Activated naive CD8-positive, alpha-beta T cell treated with anti-CD3 and anti-CD28 coated beads for 36 hours (primary cell): ENCODE data around the gene PPP2R2C. TPM values are rescaled to one million over a fixed set of nuclear protein-coding genes. Genes with fewer than 3 reads are reported as not detected.

Experiments
- DNase-seq: peaks from one replicate; pipeline ENCODE4 v3.0.0; 2021
- H3K27ac Mint-ChIP-seq: one replicate; pipeline ENCODE4 v1.8.0; 2022; ENCODE audit warnings: mild to moderate bottlenecking, moderate library complexity, mixed read lengths
- H3K27me3 Mint-ChIP-seq: one replicate; pipeline ENCODE4 v1.8.0; 2022; ENCODE audit warnings: mild to moderate bottlenecking, mixed read lengths
- H3K36me3 Mint-ChIP-seq: one replicate; pipeline ENCODE4 v1.8.0; 2021; ENCODE audit warnings: mild to moderate bottlenecking, mixed read lengths
- H3K4me1 Mint-ChIP-seq: one replicate; pipeline ENCODE4 v1.8.0; 2021; ENCODE audit warnings: mixed read lengths
- H3K4me3 Mint-ChIP-seq: one replicate; pipeline ENCODE4 v1.8.0; 2022; ENCODE audit warnings: mild to moderate bottlenecking, moderate library complexity, mixed read lengths
- H3K9me3 Mint-ChIP-seq: one replicate; pipeline ENCODE4 v1.8.0; 2022; ENCODE audit warnings: mixed read lengths
- total RNA-seq, 2 experiments: library from RNA; stranded (reverse); gene quantifications; one replicate each; pipeline ENCODE4 v1.2.3, GENCODE V29; 2021

The PPP2R2C gene
- total RNA-seq, 2 experiments from 2014 or later = not detected

DNA sequence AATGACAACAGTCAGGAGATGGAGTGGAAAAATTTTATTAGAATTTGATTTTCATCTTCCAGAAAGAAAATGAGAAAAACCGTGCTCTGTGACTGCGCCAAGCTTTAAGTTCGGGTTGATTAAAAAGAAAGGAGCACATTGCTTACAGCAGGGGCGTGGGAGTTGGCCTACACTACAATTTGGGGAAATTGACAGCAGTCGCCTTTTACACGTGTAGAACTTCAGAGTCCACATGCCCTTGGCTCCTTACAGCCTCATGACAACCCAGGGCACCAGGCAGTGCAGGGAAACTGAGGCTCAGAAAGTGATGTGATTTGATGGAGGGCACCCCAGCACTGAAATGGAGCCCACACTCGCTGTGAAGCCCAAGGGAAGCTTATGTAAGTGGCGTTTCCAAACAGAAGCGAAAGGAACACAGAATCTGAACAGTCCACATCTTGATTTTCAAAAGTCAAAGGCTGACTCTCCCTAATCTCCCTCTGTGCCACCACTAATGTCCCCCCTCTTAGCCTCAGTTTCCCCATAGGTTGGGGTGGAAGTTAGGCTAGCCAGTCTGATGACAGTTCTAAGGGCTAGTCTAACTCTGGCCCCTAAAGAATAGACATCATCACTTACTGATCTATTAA lies 5.5 kb downstream of the PPP2R2C start:
- H3K27ac Mint-ChIP-seq = no peak overlapping the region
- H3K9me3 Mint-ChIP-seq = no peaks in the 10 kb centered on the region
- DNase-seq = no peak
- H3K27me3 Mint-ChIP-seq = peaks cover 34% of the 10 kb centered on the region
- H3K36me3 Mint-ChIP-seq = no peaks in the 10 kb centered on the region
- H3K4me3 Mint-ChIP-seq = no peak overlapping the region
- H3K4me1 Mint-ChIP-seq = peaks cover 2% of the 10 kb centered on the region

DNA sequence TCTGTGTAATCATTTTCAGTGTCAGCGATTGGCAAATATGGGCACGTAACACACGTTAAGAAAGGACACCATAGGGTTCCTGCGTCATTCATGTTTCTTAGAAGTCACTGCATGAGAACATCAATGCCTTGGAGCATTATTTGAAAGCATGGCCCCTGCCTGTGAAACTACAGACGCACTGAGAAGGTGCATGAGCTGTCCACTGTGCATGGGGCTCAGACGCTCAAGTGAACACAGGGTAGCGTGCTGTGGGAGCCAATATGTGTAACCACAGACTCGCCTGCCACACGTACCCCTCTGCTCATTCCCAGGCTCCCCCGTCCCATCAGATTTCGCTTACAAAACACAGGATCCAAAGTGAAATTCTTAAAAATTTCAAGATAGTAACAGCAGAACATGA lies 6.5 kb downstream of the PPP2R2C start:
- DNase-seq = no peak
- Mint-ChIP-seq H3K4me3 (no peak overlapping the region), H3K27ac (no peak overlapping the region), H3K27me3 (peaks cover 42% of the 10 kb centered on the region), H3K4me1 (peaks cover 2% of the 10 kb centered on the region), H3K9me3 (no peaks in the 10 kb centered on the region), H3K36me3 (no peaks in the 10 kb centered on the region)

- peaks cover 41% of the 10 kb centered on the region for H3K27me3 Mint-ChIP-seq
- no peaks in the 10 kb centered on the region for H3K4me1 Mint-ChIP-seq
- no peak overlapping the region for H3K27ac Mint-ChIP-seq
- H3K36me3 Mint-ChIP-seq = no peaks in the 10 kb centered on the region
- no peaks in the 10 kb centered on the region for H3K9me3 Mint-ChIP-seq
- H3K4me3 Mint-ChIP-seq = no peak overlapping the region
- DNase-seq = no peak
Observed at GRCh38 chr4:6464842-6465588, 7.4 kb downstream of the PPP2R2C start.

- DNase-seq = no peak
- Mint-ChIP-seq H3K36me3 (no peaks in the 10 kb centered on the region), H3K27ac (no peak overlapping the region), H3K4me3 (no peak overlapping the region), H3K9me3 (peaks cover 6% of the 10 kb centered on the region), H3K27me3 (peaks cover 29% of the 10 kb centered on the region), H3K4me1 (no peaks in the 10 kb centered on the region)
Observed at GRCh38 chr4:6463311-6464289, 8.8 kb downstream of the PPP2R2C start.

GRCh38 chr4:6461301-6462165 lies 10.9 kb downstream of the PPP2R2C start:
- H3K4me1 Mint-ChIP-seq = no peaks in the 10 kb centered on the region
- no peak overlapping the region for H3K4me3 Mint-ChIP-seq
- H3K9me3 Mint-ChIP-seq = peaks cover 6% of the 10 kb centered on the region
- peaks cover 25% of the 10 kb centered on the region for H3K27me3 Mint-ChIP-seq
- DNase-seq = no peak
- no peaks in the 10 kb centered on the region for H3K36me3 Mint-ChIP-seq
- H3K27ac Mint-ChIP-seq = no peak overlapping the region

DNA sequence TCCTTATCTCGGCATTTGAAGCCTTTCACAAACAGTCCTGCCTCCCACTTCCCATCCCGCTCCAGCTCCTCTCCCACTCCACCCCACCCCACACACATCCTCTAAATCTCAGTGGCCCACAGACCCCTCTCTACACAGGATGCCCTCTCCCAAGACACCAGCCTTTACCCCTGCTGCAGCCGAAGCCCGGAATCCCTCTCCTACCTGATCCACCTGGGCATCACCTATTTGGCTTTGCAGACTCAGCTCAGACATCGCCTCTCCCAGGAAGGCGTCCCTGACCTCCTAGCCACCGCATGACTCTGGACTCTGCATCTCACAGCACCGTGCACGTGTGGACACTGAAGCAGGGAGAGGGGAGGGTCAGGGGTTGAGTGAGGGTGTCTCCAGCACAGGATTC lies 11.5 kb downstream of the PPP2R2C start:
- H3K27me3 Mint-ChIP-seq = peaks cover 25% of the 10 kb centered on the region
- H3K9me3 Mint-ChIP-seq = peaks cover 6% of the 10 kb centered on the region
- H3K4me1 Mint-ChIP-seq = no peaks in the 10 kb centered on the region
- no peaks in the 10 kb centered on the region for H3K36me3 Mint-ChIP-seq
- no peak for DNase-seq
- H3K27ac Mint-ChIP-seq = no peak overlapping the region
- H3K4me3 Mint-ChIP-seq = no peak overlapping the region

DNA sequence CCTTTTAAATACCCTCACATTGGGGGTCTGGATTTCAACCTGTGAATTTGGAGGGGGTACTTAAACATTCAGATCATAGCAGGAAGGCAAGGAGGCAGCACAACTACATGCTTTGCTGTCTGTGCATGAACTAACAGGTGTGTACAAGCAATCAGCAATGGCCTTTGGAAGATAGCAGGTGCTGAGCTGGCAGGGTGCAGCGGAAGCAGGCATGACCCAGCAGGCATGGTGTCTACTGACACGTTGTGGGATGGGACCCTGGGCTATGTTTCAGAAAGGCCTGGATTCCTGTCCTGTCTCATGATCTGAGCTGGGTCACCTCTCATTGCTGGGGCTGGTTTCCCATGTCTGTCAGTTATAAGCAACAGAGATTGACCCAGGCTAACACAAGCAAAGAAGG lies 13.9 kb downstream of the PPP2R2C start:
- H3K27ac Mint-ChIP-seq = no peak overlapping the region
- peaks cover 6% of the 10 kb centered on the region for H3K9me3 Mint-ChIP-seq
- H3K27me3 Mint-ChIP-seq = peaks cover 25% of the 10 kb centered on the region
- H3K4me3 Mint-ChIP-seq = no peak overlapping the region
- H3K36me3 Mint-ChIP-seq = no peaks in the 10 kb centered on the region
- no peaks in the 10 kb centered on the region for H3K4me1 Mint-ChIP-seq
- no peak for DNase-seq

DNA sequence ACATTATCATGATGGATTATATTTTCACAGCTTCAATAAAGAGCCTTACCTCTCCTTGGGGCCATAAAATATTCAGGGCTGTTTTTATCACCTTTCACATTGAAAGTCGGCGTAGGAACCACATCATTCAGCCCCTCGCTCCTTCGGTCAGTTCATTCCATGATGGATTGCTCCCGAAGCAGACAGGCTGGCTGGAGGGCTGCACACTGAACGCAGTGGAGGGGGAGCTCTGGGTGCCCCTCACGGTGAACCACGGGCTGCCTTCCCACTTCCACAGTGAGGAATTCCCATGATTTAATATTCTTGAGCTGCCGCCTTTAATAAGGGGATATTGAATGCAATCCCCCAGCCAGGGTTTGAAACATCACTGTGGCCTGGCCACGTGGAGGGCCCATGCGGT lies 16.0 kb downstream of the PPP2R2C start:
- Mint-ChIP-seq H3K4me3 (no peak overlapping the region), H3K9me3 (peaks cover 6% of the 10 kb centered on the region), H3K27me3 (peaks cover 16% of the 10 kb centered on the region), H3K27ac (no peak overlapping the region), H3K36me3 (no peaks in the 10 kb centered on the region), H3K4me1 (no peaks in the 10 kb centered on the region)
- no peak for DNase-seq

- DNase-seq = no peak
- no peaks in the 10 kb centered on the region for H3K4me1 Mint-ChIP-seq
- no peak overlapping the region for H3K27ac Mint-ChIP-seq
- H3K9me3 Mint-ChIP-seq = peaks cover 6% of the 10 kb centered on the region
- peaks cover 7% of the 10 kb centered on the region for H3K27me3 Mint-ChIP-seq
- H3K36me3 Mint-ChIP-seq = no peaks in the 10 kb centered on the region
- no peak overlapping the region for H3K4me3 Mint-ChIP-seq
Observed at GRCh38 chr4:6454112-6454910, 18.1 kb downstream of the PPP2R2C start.

DNA sequence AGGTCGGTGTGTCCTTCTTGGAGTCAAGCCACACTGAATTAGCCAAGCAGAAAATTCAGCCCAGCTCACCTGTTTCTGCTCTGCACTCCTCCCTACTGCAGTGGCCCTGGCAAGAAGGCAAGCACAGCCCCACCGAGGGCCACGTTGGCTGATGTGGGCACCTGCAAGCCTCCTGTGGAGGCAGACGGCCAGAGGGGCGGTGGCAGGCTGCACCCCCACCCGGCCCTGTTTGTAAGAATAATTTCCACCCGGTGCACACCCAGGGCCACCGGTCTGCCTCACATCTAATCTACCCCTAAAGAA lies 18.8 kb downstream of the PPP2R2C start:
- Mint-ChIP-seq H3K27ac (no peak overlapping the region), H3K4me3 (no peak overlapping the region), H3K9me3 (peaks cover under 1% of the 10 kb centered on the region), H3K4me1 (no peaks in the 10 kb centered on the region), H3K27me3 (peaks cover 5% of the 10 kb centered on the region), H3K36me3 (no peaks in the 10 kb centered on the region)
- DNase-seq = no peak

DNA sequence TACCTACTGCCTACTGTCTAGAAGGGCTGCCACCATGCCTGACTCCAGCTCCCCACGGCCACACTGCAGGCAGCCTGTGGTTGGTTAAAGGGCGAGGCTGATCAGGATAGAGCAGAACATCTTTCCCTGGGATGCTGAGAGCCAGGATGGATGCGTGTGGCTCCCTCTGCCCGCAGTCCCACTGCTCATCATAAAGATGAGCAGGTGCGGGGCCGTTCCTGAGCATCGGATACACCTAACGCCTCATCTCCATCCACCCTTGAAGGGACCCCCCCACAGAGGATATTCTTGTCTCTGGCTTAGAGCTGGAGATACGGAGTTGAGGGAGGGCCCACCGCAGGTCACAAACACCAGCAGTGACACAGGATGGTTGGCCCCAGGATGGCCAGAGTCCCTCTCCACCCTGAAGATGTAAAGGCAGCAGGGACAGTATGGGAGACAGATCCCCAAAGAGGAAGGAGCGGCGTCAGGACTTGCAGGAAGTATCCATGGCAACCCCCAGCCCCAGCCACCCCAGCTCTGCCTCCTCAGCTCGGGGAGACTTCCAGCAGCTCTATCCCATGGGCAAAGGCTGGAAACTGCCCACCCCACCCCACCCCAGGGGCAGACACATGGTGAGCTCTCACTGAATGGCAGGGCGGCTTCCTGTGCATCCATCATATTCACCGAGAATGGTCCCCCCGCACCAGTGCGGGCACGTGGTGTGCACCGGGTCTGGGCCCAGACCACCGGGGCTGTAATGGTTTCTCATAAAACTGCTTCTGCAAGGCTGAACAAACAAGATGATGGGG lies 19.3 kb downstream of the PPP2R2C start:
- Mint-ChIP-seq H3K4me1 (no peaks in the 10 kb centered on the region), H3K27ac (no peak overlapping the region), H3K9me3 (no peaks in the 10 kb centered on the region), H3K36me3 (no peaks in the 10 kb centered on the region), H3K4me3 (no peak overlapping the region), H3K27me3 (peaks cover 2% of the 10 kb centered on the region)
- no peak for DNase-seq

DNA sequence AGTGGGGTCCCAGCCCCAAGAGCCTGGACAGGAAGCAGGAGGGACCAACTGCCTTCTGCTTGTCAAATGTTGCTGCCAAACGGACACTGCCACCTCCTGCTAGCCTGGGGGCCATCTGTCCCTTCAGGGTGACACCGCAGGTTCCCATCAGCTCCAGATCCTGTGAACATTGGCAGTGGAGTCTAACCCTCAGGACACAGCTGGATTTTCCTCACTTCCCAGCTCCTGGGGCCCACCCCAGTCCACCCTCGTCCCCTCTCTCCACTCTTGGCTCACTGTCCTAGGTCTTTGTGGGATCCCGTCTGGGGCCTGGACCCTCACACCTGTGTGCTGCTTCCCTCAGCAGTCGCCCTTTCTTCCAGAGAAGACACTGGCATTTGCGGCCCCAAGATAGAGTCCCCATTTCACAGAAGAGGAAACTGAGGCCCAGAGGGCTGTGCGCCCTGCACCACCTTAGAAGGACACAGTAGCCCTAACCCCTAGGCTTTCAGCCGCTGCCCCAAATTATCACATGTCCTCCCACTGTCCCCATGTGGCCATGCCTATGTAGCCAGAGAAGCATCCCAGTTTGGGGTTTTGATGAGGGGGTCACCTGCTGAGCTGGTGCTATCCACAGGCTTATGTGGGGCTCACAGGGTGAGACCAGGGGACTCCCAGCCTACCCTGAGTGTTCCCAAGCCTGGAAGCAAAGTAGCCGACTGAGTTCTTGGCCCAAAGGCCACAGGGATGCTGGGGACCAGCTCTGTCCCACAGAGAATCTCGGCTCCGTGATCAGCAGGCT lies 20.1 kb downstream of the PPP2R2C start:
- H3K4me1 Mint-ChIP-seq = no peaks in the 10 kb centered on the region
- DNase-seq = no peak
- H3K27me3 Mint-ChIP-seq = peaks cover 3% of the 10 kb centered on the region
- H3K4me3 Mint-ChIP-seq = no peak overlapping the region
- no peaks in the 10 kb centered on the region for H3K9me3 Mint-ChIP-seq
- no peaks in the 10 kb centered on the region for H3K36me3 Mint-ChIP-seq
- H3K27ac Mint-ChIP-seq = no peak overlapping the region

- Mint-ChIP-seq H3K27me3 (peaks cover 7% of the 10 kb centered on the region), H3K4me3 (no peak overlapping the region), H3K4me1 (no peaks in the 10 kb centered on the region), H3K9me3 (no peaks in the 10 kb centered on the region), H3K27ac (no peak overlapping the region), H3K36me3 (no peaks in the 10 kb centered on the region)
- no peak for DNase-seq
Observed at GRCh38 chr4:6451309-6451708, 21.1 kb downstream of the PPP2R2C start.
